Stimulated activated CD4-positive, alpha-beta T cell treated with anti-CD3 and anti-CD28 coated beads, TNF-alpha, amount 100 ng/mL, for 24 hours (primary cell): Measurements from ENCODE around the gene MGLL.

Experiments used
- DNase-seq, 3 experiments: peaks; one replicate each; pipeline ENCODE4 v3.0.0-alpha.2; 2020; ENCODE audit warnings: low read depth in 3 of 3

The MGLL gene

GRCh38 chr3:127774647-127775046 is 47.7 kb downstream of the MGLL start:
- DNase-seq = no peak

- no peak for DNase-seq
Measured at GRCh38 chr3:127773752-127774395, 48.4 kb downstream of the MGLL start.

DNA sequence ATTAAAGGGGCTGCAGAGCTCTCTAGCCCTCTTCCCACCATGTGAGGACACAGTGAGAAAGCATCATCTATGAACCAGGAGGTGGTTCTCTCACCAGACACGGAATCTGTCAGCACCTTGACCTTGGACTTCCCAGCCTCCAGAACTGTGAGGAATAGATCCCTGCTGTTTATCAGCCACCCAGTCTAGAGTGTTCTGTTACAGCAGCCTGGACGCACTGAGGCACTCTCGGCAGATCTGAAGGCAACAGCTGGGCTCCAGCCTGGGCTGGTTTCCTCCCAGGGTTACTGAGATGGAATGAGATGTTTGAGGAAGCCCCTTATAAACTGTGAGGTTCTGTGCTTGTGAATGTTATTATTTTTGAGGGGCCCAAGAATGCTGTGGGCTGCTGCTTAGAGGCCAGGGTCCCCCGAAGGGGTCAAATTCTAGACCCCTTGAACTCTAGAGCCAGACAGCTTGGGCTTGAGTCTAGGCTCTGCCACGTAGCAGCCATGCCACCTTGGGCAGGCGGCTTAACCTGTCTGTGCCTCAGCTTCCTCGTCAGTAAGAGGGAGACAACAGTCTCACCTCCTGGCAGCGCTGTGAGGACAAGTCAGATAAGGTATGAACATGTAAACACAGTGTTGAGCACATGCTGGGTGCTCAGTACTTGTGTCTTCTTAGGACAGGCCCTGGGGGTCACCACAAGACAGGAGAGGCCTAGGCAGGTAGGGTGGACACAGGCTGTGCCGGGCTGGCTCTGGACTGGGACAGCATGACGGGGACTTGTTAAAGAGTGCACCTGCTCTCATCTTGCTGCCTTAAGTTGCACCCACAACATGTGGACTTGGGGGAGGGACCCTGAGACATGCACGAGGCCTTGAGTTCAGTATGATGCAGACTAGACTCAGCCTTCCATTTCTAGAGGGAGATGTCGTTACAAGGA is 49.2 kb downstream of the MGLL start:
- DNase-seq = no peak

- DNase-seq = no peak
Measured at GRCh38 chr3:127772273-127772672, 50.0 kb downstream of the MGLL start.

GRCh38 chr3:127771746-127772145 is 50.6 kb downstream of the MGLL start:
- no peak for DNase-seq

DNA sequence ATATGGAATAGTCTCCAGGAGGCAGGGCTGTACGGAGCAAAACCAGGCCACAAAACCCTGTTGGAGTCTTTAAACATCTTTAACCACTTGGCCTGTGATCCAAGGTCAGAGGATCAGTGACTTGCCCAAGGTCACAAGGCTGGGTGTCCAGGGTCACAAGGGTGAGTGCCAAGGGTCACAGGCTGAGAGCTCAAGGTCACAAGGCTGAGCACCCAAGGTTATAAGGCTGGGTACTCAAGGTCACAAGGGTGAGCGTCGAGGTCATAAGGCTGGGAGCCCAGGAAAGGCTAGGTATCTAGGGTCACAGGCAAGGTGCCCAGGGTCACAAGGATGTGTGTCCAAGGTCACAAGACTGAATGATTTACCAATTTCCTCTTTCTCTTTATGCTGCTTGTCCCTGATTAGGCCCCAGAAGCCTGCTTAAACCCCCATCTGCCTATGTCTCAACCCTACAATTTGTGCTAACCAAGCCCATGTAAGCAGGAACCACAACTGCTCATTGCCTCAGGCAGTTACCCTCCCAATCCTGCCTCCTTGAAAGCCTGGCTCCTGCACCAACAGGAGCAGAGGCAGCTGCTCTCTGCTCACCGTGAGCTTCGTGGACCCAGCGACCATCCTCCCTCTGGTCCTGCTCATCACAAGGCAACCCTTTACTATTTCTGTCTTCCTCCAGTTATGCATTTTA is 51.5 kb downstream of the MGLL start:
- no peak for DNase-seq

- DNase-seq = no peak
Measured at GRCh38 chr3:127769284-127770081, 52.8 kb downstream of the MGLL start.

DNA sequence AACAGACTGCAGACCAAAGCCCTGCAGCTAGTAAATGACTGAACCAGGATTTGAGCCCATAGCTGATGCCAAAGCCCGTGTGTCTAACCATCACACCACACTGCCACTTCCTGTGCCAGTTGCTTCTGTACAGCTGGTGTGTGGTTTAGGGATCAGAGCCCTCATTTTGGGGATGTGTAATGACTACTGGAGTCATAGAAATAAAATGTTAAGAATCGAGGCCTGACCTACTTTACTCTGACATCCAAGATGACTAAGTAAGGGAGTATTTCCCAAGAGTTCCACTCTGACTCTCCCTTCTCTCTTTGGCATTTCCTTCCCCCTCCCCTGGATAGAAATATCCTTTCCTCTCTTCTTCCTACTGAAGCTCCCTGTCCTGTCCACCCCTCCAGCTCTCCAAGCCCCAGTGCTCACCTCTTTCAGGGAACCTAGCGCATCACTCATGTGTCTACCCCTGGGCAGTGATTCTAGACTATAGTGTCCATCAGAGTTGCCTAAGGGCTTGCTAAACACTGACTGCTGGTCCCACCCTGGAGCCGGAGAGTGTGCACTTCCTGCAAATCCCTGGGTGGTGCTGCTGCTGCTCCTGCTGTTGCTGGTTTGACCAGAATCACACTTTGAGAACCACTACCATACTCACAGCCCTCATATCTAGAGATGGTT is 53.8 kb downstream of the MGLL start:
- DNase-seq = no peak

GRCh38 chr3:127767126-127767525 is 55.2 kb downstream of the MGLL start:
- no peak for DNase-seq

DNA sequence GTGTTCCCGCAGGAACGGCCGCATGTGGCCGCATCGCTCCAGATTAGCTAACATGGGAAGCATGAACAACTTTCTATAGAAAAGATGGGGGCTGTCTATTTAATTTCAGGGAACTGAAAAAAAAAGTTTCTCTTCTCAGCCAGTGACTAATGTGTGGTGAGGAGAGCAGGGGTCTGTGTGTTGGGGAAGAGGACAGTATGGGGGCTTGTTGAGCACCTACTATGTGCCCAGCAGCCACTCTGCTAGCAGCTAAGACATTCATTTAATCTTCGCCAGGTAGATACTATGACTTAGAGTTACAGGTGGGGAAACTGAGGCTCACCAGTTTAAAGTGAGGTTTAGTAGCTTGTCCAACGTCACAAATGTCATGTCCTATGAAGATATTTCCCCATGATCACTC is 56.6 kb downstream of the MGLL start:
- no peak for DNase-seq

DNA sequence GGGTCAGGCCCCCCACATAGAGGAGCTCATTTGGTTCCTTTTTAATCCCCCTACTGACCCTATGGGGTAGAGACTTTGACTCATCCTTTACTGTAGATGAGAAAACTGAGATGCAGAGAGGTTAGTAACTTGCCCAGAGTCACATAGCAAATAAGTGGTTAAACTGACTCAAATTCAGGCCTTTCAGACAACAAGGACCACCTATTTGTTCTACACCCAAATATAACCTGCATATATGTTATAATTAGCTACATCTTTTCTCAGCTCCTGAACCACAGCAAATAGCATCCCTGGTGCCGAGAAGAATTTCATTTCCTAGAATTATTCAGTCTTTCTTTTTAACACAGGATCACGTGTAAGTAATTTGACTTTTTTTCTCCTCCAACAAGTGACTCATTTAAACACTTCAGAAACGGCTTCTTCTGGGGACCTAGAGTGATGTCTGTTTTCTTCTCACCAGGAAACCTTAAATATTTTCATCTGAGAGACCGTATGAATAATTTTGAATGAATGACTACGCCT is 57.4 kb downstream of the MGLL start:
- DNase-seq = no peak

GRCh38 chr3:127764301-127764700 is 58.0 kb downstream of the MGLL start:
- DNase-seq = no peak

DNA sequence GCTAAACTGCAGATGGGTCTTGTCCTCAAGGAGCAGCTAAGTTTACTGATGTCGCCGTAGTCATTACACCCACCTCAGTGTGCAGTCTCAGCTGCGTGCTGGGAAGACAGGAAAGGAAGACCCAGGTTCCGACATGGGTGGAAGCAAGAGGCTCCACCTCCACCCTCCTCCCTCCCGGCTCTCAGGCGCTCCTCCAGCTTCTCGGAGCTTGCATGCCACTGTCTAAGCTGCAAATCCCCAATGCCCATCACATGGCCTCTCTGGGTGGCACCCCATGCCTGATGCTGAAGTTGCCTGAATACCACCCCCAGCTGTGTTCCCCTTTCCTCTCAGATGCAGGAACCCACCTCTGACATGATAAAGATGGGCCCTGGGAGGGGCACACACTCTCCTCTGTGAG is 58.5 kb downstream of the MGLL start:
- DNase-seq = no peak

GRCh38 chr3:127763337-127763736 is 59.0 kb downstream of the MGLL start:
- no peak for DNase-seq

GRCh38 chr3:127762787-127763105 is 59.6 kb downstream of the MGLL start:
- no peak for DNase-seq

GRCh38 chr3:127762077-127762786 is 60.1 kb downstream of the MGLL start:
- no peak for DNase-seq

DNA sequence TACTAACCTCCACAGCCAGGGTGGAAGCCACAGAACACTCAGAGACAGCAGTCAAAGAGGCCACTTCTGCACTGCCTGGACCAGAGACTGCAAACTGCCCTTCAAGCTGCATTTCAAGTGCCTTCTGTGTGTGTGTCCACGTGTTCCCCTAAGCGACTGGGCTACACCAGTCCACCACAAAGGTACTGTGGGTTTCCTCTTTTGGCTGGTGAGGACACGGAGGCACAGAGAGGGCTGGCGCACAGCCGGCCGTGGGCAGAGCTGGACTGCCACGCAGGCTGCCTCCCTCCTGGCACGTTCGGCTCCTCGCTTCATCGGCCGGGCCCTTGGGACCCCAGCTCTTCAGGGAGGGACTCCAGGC is 60.9 kb downstream of the MGLL start:
- DNase-seq = no peak

- DNase-seq = no peak
Measured at GRCh38 chr3:127760791-127761440, 61.4 kb downstream of the MGLL start.

- no peak for DNase-seq
Measured at GRCh38 chr3:127760361-127760760, 62.0 kb downstream of the MGLL start.

- no peak for DNase-seq
Measured at GRCh38 chr3:127759826-127760225, 62.5 kb downstream of the MGLL start.
